Small intestine (tissue), 7 donors: Measurements from ENCODE around the gene ATRN. TPM values are rescaled to one million over a fixed set of nuclear protein-coding genes. Genes with fewer than 3 reads are reported as not detected.

Source experiments
- DNase-seq, 2 donors: peaks; one replicate each; pipeline versions ENCODE4 v3.0.0 to v3.0.0-alpha.2; 2013
- FAIRE-seq: peaks from 2 replicates; lab custom pipeline; 2012; peaks lifted over from hg19 to GRCh38; lab: Jason Lieb, UNC
- H3K27ac ChIP-seq, 3 donors: one replicate each; pipeline ENCODE4 v1.5.1; 2013; ENCODE audit warnings: low read length in 2 of 3, mild to moderate bottlenecking in 2 of 3, control low read depth in 1 of 3, inconsistent platforms in 1 of 3, low read depth in 1 of 3, moderate library complexity in 1 of 3
- H3K27me3 ChIP-seq, 3 donors: one replicate each; pipeline ENCODE4 v1.6.1; 2013; ENCODE audit warnings: low read length in 3 of 3, inconsistent platforms in 1 of 3; ENCODE audit not compliant: control insufficient read depth in 3 of 3, insufficient read depth in 3 of 3
- H3K36me3 ChIP-seq, 3 donors: one replicate each; pipeline ENCODE4 v1.6.1; 2013; ENCODE audit warnings: low read length in 3 of 3, inconsistent platforms in 1 of 3, low read depth in 1 of 3, mild to moderate bottlenecking in 1 of 3, moderate library complexity in 1 of 3; ENCODE audit not compliant: control insufficient read depth in 3 of 3, insufficient read depth in 2 of 3
- H3K4me1 ChIP-seq, 3 donors: one replicate each; pipeline ENCODE4 v1.6.1; 2013; ENCODE audit warnings: low read length in 2 of 3, inconsistent platforms in 1 of 3, low read depth in 1 of 3, mild to moderate bottlenecking in 1 of 3, moderate library complexity in 1 of 3; ENCODE audit not compliant: control insufficient read depth in 3 of 3, insufficient read depth in 2 of 3
- H3K4me3 ChIP-seq, 3 donors: one replicate each; pipeline ENCODE4 v1.5.1; 2013; ENCODE audit warnings: low read length in 3 of 3, control low read depth in 1 of 3, inconsistent platforms in 1 of 3, low read depth in 1 of 3, mild to moderate bottlenecking in 1 of 3, moderate library complexity in 1 of 3
- H3K9me3 ChIP-seq, 2 donors: one replicate each; pipeline ENCODE4 v1.6.1; 2013; ENCODE audit warnings: low read depth in 1 of 2, low read length in 1 of 2; ENCODE audit not compliant: control insufficient read depth in 2 of 2, insufficient read depth in 1 of 2
- WGBS, 3 donors: extraction: QIAGEN DNeasy Blood & Tissue Kit; methylation state at CpG; one replicate each; pipeline ENCODE4 v1.1.7; 2013; 5-methylcytosine and 5-hydroxymethylcytosine counted together
- polyA plus RNA-seq, 4 donors: library from polyadenylated mRNA; stranded (reverse) in 3 of 4; unstranded in 1 of 4; fragments of 200-250 nt in 3 of 4; fragments of 120-200 nt in 1 of 4; gene quantifications; one replicate each; pipeline versions ENCODE4 v1.2.1 to v1.2.3, GENCODE V29; 2013
- donor health status: healthy with polysubstance abuse.
- donor health status: control.
- donor health status: control.
- donor health status: Bipolar disorder and iron deficiency.
- donor health status: healthy.

Gene ATRN
- polyA plus RNA-seq, 4 donors: 11.4 to 126 (median 19.3) TPM

DNA sequence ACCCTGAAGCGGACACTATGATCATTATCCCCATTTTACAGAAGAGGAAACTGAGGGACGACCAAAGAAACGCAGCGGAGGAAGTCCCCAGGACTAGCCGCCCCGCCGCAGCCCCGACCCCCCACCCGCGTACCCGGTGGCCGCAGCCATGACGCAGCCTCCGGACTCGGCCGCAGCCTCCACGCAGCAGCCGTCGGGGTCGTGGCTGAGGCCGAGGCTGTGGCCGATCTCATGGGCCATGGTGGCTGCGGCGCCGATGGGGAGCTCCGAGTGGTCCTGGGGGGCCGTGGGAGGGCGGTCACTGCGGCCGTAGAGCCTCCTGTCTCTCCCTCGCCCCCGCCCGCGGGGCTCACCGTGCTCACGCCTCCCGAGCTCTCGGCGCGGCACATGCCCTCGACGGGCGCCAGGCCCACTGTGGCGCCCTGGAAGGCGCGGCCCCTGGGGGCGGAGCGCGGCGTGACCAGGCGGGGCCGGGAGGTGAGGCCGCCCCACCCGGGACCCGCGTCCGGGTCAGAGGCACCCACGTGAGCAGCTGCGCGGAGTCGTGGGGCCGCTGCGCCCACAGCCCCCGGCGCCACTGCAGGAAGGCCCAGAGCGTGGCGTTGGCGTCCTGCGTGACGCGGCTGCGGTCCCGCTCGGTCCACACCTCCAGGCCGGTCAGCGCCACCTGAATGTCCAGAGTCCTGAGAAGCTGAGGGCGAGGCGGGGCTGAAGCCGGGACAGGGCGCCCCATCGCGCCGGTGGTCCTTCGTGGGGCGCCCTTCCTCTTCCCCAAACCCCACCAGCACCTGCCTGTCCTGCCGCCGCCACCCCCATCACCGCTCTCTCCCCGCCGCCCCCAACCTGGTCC lies 202.6 kb downstream of the ATRN start:
- 33 to 56% (median 38%) methylated on average over 68 to 90 of the region's 90 CpGs for WGBS, 3 donors
- no peak overlapping the region for H3K27ac ChIP-seq
- peaks cover 9 to 74% (median 12%) of the 10 kb centered on the region in 3 donors for H3K27me3 ChIP-seq
- H3K9me3 ChIP-seq: no peaks in the 10 kb centered on the region
- no peak for FAIRE-seq
- H3K36me3 ChIP-seq: peaks cover 0 to 2% (median 0%) of the 10 kb centered on the region in 3 donors
- no peak overlapping the region for H3K4me3 ChIP-seq
- DNase-seq: no peak
- H3K4me1 ChIP-seq: peaks cover 0 to 2% (median 0%) of the 10 kb centered on the region in 3 donors

DNA sequence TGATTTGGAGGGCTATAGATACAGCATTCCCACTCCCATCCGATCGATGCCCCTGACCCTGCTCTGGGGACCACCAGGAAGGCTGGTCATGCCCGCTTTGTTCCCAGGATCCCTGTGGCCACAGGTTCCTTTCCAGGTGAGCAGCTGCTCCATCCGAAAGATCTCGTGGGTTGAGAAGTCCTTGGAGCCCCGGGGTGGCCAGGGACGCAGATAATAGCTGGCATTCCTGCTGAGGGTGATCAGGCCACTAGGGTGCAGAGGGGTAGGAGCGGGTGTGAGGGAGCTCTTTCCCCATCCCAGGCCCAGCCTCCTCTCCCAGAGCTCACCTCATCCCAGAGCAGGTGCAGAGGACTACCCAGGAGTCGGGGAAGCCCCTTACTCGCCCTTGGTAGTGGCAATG lies 203.6 kb downstream of the ATRN start:
- Histone ChIP-seq H3K4me3 (no peak overlapping the region), H3K4me1 (peaks cover 0 to 2% (median 0%) of the 10 kb centered on the region in 3 donors), H3K9me3 (no peaks in the 10 kb centered on the region), H3K27ac (no peak overlapping the region), H3K36me3 (peaks cover 0 to 2% (median 0%) of the 10 kb centered on the region in 3 donors), H3K27me3 (peaks cover 9 to 82% (median 12%) of the 10 kb centered on the region in 3 donors)
- 46 to 68% (median 52%) methylated on average over 10 of the region's 10 CpGs for WGBS, 3 donors
- DNase-seq (no peak), FAIRE-seq (no peak)

GRCh38 chr20:3674995-3675900 lies 204.4 kb downstream of the ATRN start:
- no peaks in the 10 kb centered on the region for H3K9me3 ChIP-seq
- H3K27ac ChIP-seq: no peak overlapping the region
- FAIRE-seq: no peak
- H3K36me3 ChIP-seq: peaks cover 0 to 2% (median 0%) of the 10 kb centered on the region in 3 donors
- 27 to 60% (median 37%) methylated on average over 13 of the region's 13 CpGs for WGBS, 3 donors
- H3K4me1 ChIP-seq: peaks cover 0 to 2% (median 0%) of the 10 kb centered on the region in 3 donors
- DNase-seq: no peak
- no peak overlapping the region for H3K4me3 ChIP-seq
- H3K27me3 ChIP-seq: peaks cover 9 to 84% (median 12%) of the 10 kb centered on the region in 3 donors

GRCh38 chr20:3677733-3678132 lies 206.9 kb downstream of the ATRN start:
- no peak for FAIRE-seq
- Histone ChIP-seq H3K36me3 (peaks cover 0 to 2% (median 0%) of the 10 kb centered on the region in 3 donors), H3K27me3 (peaks cover 3 to 84% (median 12%) of the 10 kb centered on the region in 3 donors), H3K27ac (peak overlapping the region in 1 of 3 donors; percentile 29), H3K4me3 (no peak overlapping the region), H3K4me1 (peaks cover 0 to 2% (median 0%) of the 10 kb centered on the region in 3 donors), H3K9me3 (no peaks in the 10 kb centered on the region)
- DNase-seq: no peak
- 53 to 69% (median 57%) methylated on average over 8 of the region's 8 CpGs for WGBS, 3 donors

DNA sequence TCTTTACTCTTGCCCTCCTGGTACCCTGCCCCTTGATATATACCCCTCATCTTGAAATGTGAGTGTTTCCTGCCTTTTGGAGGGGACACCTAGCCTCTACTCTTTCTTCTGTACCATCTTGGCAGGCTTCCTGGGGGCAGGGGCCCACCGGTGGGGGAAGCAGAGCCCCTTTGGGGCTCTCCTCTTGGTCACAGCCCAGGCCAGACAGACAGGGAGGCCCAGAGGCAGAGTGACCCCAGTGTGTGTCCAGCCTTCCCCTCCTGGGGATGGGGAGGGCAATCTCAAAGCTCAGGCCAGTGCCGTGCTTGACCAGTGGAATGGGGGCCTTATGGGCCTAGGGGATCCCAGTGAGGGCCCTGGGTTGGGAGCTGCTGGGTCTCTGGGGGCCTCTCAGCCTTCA lies 207.4 kb downstream of the ATRN start:
- DNase-seq (no peak), FAIRE-seq (no peak)
- Histone ChIP-seq H3K27me3 (peaks cover 0 to 80% (median 12%) of the 10 kb centered on the region in 3 donors), H3K27ac (peak overlapping the region in 1 of 3 donors; percentile 29), H3K9me3 (no peaks in the 10 kb centered on the region), H3K4me1 (peaks cover 0 to 2% (median 0%) of the 10 kb centered on the region in 3 donors), H3K4me3 (no peak overlapping the region), H3K36me3 (peaks cover 0 to 2% (median 0%) of the 10 kb centered on the region in 3 donors)
- WGBS, 3 donors: 52 to 81% (median 69%) methylated on average over 2 of the region's 2 CpGs

DNA sequence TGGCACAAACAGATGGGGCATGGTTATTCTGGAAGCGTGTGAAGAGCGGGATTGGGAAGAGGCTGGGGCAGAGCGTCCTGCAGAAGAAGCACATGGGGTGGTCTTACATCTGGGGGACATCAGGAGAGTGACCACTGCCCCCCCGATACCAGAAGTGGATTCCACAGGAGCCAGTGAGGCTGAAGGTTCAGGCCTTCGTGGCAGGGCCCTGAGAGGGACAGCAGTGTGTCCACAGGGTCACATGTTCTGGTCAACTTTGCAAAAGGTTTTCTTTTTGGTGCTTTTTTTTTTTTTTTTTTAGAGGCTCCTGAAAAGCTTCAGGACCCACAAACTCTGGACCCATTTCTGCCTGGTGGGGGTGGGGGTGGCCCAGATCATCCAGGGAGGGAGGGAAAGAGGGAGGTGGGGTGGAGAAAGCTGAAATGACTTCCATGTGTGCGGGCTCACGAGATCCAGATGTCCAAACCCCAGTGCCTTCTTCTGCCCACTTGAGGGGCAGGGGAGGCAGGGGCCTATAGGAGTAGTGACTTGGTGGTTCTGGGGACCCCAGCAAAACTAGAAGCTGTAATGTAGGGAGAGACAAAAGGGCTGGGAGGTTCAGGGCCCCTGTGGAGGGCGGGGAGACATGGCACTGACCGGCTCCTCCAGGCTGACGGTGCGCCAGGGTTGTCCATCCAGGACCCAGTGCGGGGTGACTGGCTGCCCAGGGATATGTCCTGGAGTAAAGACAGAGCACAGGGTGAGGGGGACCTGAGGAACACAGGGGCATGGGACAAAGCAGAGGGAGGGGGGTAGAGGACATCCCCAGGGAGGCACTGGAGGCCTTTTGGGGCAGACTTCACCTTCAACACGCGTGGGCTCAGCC lies 208.3 kb downstream of the ATRN start:
- Histone ChIP-seq H3K9me3 (no peaks in the 10 kb centered on the region), H3K36me3 (peaks cover 0 to 2% (median 0%) of the 10 kb centered on the region in 3 donors), H3K27ac (peak overlapping the region in 1 of 3 donors; percentile 45), H3K27me3 (peaks cover 0 to 80% (median 10%) of the 10 kb centered on the region in 3 donors), H3K4me1 (peaks cover 0 to 2% (median 0%) of the 10 kb centered on the region in 3 donors), H3K4me3 (no peak overlapping the region)
- DNase-seq (no peak), FAIRE-seq (no peak)
- WGBS, 3 donors: 76 to 82% (median 78%) methylated on average over 14 of the region's 14 CpGs

- H3K27me3 ChIP-seq: peaks cover 0 to 77% (median 7%) of the 10 kb centered on the region in 3 donors
- DNase-seq (no peak), FAIRE-seq (no peak)
- H3K27ac ChIP-seq: peak overlapping the region in 2 of 3 donors; percentile 28 to 45
- H3K36me3 ChIP-seq: peaks cover 0 to 2% (median 0%) of the 10 kb centered on the region in 3 donors
- 52 to 70% (median 67%) methylated on average over 14 to 18 of the region's 18 CpGs for WGBS, 3 donors
- peaks cover 0 to 2% (median 0%) of the 10 kb centered on the region in 3 donors for H3K4me1 ChIP-seq
- H3K4me3 ChIP-seq: peak overlapping the region in 1 of 3 donors; percentile 47
- no peaks in the 10 kb centered on the region for H3K9me3 ChIP-seq
Observed at GRCh38 chr20:3679749-3680700, 209.2 kb downstream of the ATRN start.
